ENCODE data around the gene GRIA1. TPM values are rescaled to one million over a fixed set of nuclear protein-coding genes. Genes with fewer than 3 reads are reported as not detected.

GRIA1 gene
- total and polyA plus RNA-seq, 10 of the 15 experiments (the other 5 are each of a cell fraction or from before 2014, with no cell fraction given), result 0.04 to 0.18 (median 0.04) TPM; not detected in 7

- CTCF ChIA-PET, result no interaction called here
- H3K27ac ChIP-seq (ENCODE audit: control insufficient read depth, insufficient read depth), result no peak overlapping the region
- H3K9me3 ChIP-seq (replicated peaks; ENCODE audit: control insufficient read depth, insufficient read depth, low read length), result no peaks in the 10 kb centered on the region
- no peak overlapping the region for H3K9ac ChIP-seq (ENCODE audit: control insufficient read depth, insufficient read depth, low read length)
- POLR2A ChIA-PET, result no interaction called here
- in situ Hi-C loops (cut with MboI), result no loop called here
- H3K27me3 ChIP-seq (replicated peaks in 1 of 2; ENCODE audit: control insufficient read depth in 2 of 2, insufficient read depth in 2 of 2, low read length in 1 of 2), result no peaks in the 10 kb centered on the region
- BruUV-seq (replicated peaks), result no TSS peak
- intact Hi-C loops (cut with micrococcal nuclease; ENCODE audit: unreplicated experiment), result no loop called here
- no peak overlapping the region for H2AFZ ChIP-seq (ENCODE audit: control insufficient read depth, low read depth, low read length)
- no peak overlapping the region for H3K4me3 ChIP-seq
- no peaks in the 10 kb centered on the region for H3K79me2 ChIP-seq (ENCODE audit: control insufficient read depth, insufficient read depth, low read length)
- no peak for ATAC-seq
- RAD21 ChIA-PET (ENCODE audit: unreplicated experiment), result no interaction called here
- H3K4me2 ChIP-seq (ENCODE audit: control insufficient read depth, insufficient read depth), result no peak overlapping the region
- H4K20me1 ChIP-seq (ENCODE audit: control insufficient read depth, insufficient read depth), result no peaks in the 10 kb centered on the region
- no peak for TF ChIP-seq ZNF592 (IDR thresholded peaks at IDR 0.05)
- no peak for TF ChIP-seq BRCA1 (IDR thresholded peaks at IDR 0.05; ENCODE audit: low read depth, low read length)
- TF ChIP-seq ZNF24 (IDR thresholded peaks at IDR 0.05), result no peak
- TF ChIP-seq HDGF (IDR thresholded peaks at IDR 0.05), result no peak
- TF ChIP-seq PAX5 (IDR thresholded peaks at IDR 0.05; ENCODE audit: borderline replicate concordance, low read depth, low read length), result no peak
- TF ChIP-seq ASH2L (IDR thresholded peaks at IDR 0.05; ENCODE audit: borderline replicate concordance, low read depth), result no peak
- no peak for TF ChIP-seq FOXK2 (IDR thresholded peaks at IDR 0.05)
- no peak for TF ChIP-seq ZBTB40 (IDR thresholded peaks at IDR 0.05; ENCODE audit: borderline replicate concordance)
- no peaks in the 10 kb centered on the region for H3K4me1 ChIP-seq (ENCODE audit: control insufficient read depth, insufficient read depth, low read length)
- SMC1A ChIA-PET (ENCODE audit: uncharacterized antibody, unreplicated experiment), result no interaction called here
- FAIRE-seq, result no peak
- DNase-seq (ENCODE audit: low read depth, low spot score), result no peak
- no peaks in the 10 kb centered on the region for H3K36me3 ChIP-seq (ENCODE audit: control insufficient read depth in 2 of 2, insufficient read depth in 2 of 2, low read length in 1 of 2)
Measured at GRCh38 chr5:153618867-153619266, 128.4 kb downstream of the GRIA1 start.

Data from GM12878 (cell line).